ENCODE measurements around the gene SETD5. TPM values are rescaled to one million over a fixed set of nuclear protein-coding genes. Genes with fewer than 3 reads are reported as not detected.

SETD5 gene
- total and polyA plus RNA-seq, 2 of the 4 experiments (the other 2 are of a cell fraction): 42.7 to 62.9 TPM

GRCh38 chr3:9450126-9450525 is 52.7 kb downstream of the SETD5 start:
- Histone ChIP-seq H3K9ac (ENCODE audit: low read depth, low read length) (no peak overlapping the region), H2BK20ac (ENCODE audit: low read depth, low read length) (no peak overlapping the region), H3K27ac (ENCODE audit: insufficient read depth, low read length) (no peak overlapping the region), H2AK9ac (replicated peaks; ENCODE audit: low read depth, low read length, poor library complexity) (no peak overlapping the region), H3K36me3 (ENCODE audit: control insufficient read depth, insufficient read depth, low read length) (peaks cover 47% of the 10 kb centered on the region), H2BK5ac (ENCODE audit: low read depth, low read length, poor library complexity, severe bottlenecking) (no peak overlapping the region), H3K9me3 (ENCODE audit: control insufficient read depth, insufficient read depth, low read length) (no peaks in the 10 kb centered on the region), H3K18ac (ENCODE audit: low read depth, low read length) (no peak overlapping the region), H4K5ac (ENCODE audit: low read depth, low read length) (no peak overlapping the region), H3K79me1 (ENCODE audit: low read depth in 1 of 2, low read length in 2 of 2) (peaks cover 24 to 40% of the 10 kb centered on the region in 2 experiments), H2BK120ac (ENCODE audit: low read depth, low read length) (no peak overlapping the region), H4K8ac (ENCODE audit: low read depth in 2 of 2, low read length in 2 of 2) (no peak overlapping the region), H3K4ac (ENCODE audit: low read depth, low read length) (no peak overlapping the region), H2AFZ (replicated peaks; ENCODE audit: low read length, poor library complexity) (no peak overlapping the region), H4K91ac (ENCODE audit: insufficient read depth, low read depth, low read length) (no peak overlapping the region), H3K27me3 (ENCODE audit: control insufficient read depth, insufficient read depth, low read length) (no peaks in the 10 kb centered on the region), H3K23ac (ENCODE audit: low read depth, low read length) (no peak overlapping the region), H3K14ac (replicated peaks; ENCODE audit: low read depth, low read length) (no peak overlapping the region), H4K20me1 (ENCODE audit: insufficient read depth, low read length) (peaks cover 19% of the 10 kb centered on the region), H3K56ac (ENCODE audit: extremely low read depth, insufficient read depth, low read length) (no peak overlapping the region), H3K4me1 (ENCODE audit: control insufficient read depth, insufficient read depth, low read length) (no peaks in the 10 kb centered on the region; the same call in 1 of the 2 replicates), H2BK15ac (ENCODE audit: low read depth, low read length) (no peak overlapping the region), H3K4me3 (ENCODE audit: insufficient read depth, low read depth, low read length) (no peak overlapping the region), H2AK5ac (ENCODE audit: low read depth, low read length) (no peak overlapping the region), H3K4me2 (ENCODE audit: low read depth, low read length) (no peak overlapping the region), H3K9me1 (ENCODE audit: insufficient read depth, low read length) (no peaks in the 10 kb centered on the region)
- ATAC-seq (ENCODE audit: low read depth): no peak
- ChIA-PET POLR2A (ENCODE audit: unreplicated experiment) (no interaction called here), CTCF (no interaction called here)
- in situ Hi-C loops (cut with MboI; ENCODE audit: low sequenced_read_pairs): no loop called here
- no peak for TF ChIP-seq CHD1 (IDR thresholded peaks at IDR 0.05; ENCODE audit: low read depth, low read length)
- no peak for TF ChIP-seq MXI1 (IDR thresholded peaks at IDR 0.05; ENCODE audit: borderline replicate concordance, low read depth, low read length)
- TF ChIP-seq SMC3 (IDR thresholded peaks at IDR 0.05; ENCODE audit: low read depth, low read length): no peak
- no peak for TF ChIP-seq MAZ (IDR thresholded peaks at IDR 0.05; ENCODE audit: borderline replicate concordance, low read depth, low read length)
- TF ChIP-seq CEBPB (IDR thresholded peaks at IDR 0.05; ENCODE audit: low read depth, low read length): no peak
- TF ChIP-seq BHLHE40 (IDR thresholded peaks at IDR 0.05; ENCODE audit: low read depth, low read length): no peak
- no peak for TF ChIP-seq NFE2L2 (IDR thresholded peaks at IDR 0.05; ENCODE audit: low read depth, low read length)
- no peak for TF ChIP-seq CTCF (conservative IDR thresholded peaks at IDR 0.05; ENCODE audit: low read depth, low read length)
- no peak for DNase-seq
- intact Hi-C loops (cut with micrococcal nuclease): no loop called here
- BruUV-seq (replicated peaks): no TSS peak
- no CpG with 5 or more reads among the region's 1 CpG for WGBS, 2 experiments (ENCODE audit: extremely low coverage in 2 of 2, insufficient read length in 1 of 2)
- dilution Hi-C loops (cut with HindIII; ENCODE audit: low sequenced_read_pairs, unreplicated experiment): no loop called here

Measured in IMR-90 (cell line).